ENCODE results near the gene HDDC3. TPM values are rescaled to one million over a fixed set of nuclear protein-coding genes. Genes with fewer than 3 reads are reported as not detected.
"Not testable (repeated sequence)": the region's sequence is repeated elsewhere in the genome, so short reads cannot be mapped to it uniquely, and the experiment has no call there.

The HDDC3 gene
- total and polyA plus RNA-seq, 2 donors, result 18.7 to 25.4 TPM

- no peaks in the 10 kb centered on the region for H3K27me3 ChIP-seq (ENCODE audit: control insufficient read depth in 2 of 2, insufficient read depth in 1 of 2, low read length in 1 of 2)
- H3K9me3 ChIP-seq (ENCODE audit: control insufficient read depth in 2 of 2, insufficient read depth in 1 of 2, low read length in 1 of 2), result no peaks in the 10 kb centered on the region
- H3K36me3 ChIP-seq (ENCODE audit: control insufficient read depth in 2 of 2, insufficient read depth in 2 of 2, low read length in 1 of 2), result peaks cover 82 to 83% of the 10 kb centered on the region in 2 donors
- no peak overlapping the region for H3K27ac ChIP-seq (ENCODE audit: low read depth in 1 of 2, low read length in 1 of 2)
- WGBS, result 97% methylated on average over 8 of the region's 8 CpGs
- H3K4me3 ChIP-seq (ENCODE audit: low read length in 2 of 2), result no peak overlapping the region
- peaks cover 0 to 8% of the 10 kb centered on the region in 2 donors for H3K4me1 ChIP-seq (ENCODE audit: control insufficient read depth in 2 of 2, insufficient read depth in 2 of 2, low read length in 2 of 2)
- DNase-seq (ENCODE audit: low read depth in 6 of 9, low spot score in 9 of 9), result no peak
Measured at GRCh38 chr15:90909976-90910375, 22.4 kb downstream of the HDDC3 start.

GRCh38 chr15:90909449-90909848, 22.9 kb downstream of the HDDC3 start:
- WGBS, result 98% methylated on average over 11 of the region's 11 CpGs
- H3K27ac ChIP-seq (ENCODE audit: low read depth in 1 of 2, low read length in 1 of 2); H3K27me3 ChIP-seq (ENCODE audit: control insufficient read depth in 2 of 2, insufficient read depth in 1 of 2, low read length in 1 of 2); H3K9me3 ChIP-seq (ENCODE audit: control insufficient read depth in 2 of 2, insufficient read depth in 1 of 2, low read length in 1 of 2); H3K4me3 ChIP-seq (ENCODE audit: low read length in 2 of 2); H3K4me1 ChIP-seq (ENCODE audit: control insufficient read depth in 2 of 2, insufficient read depth in 2 of 2, low read length in 2 of 2); DNase-seq (ENCODE audit: low read depth in 6 of 9, low spot score in 9 of 9): not testable (repeated sequence)
- H3K36me3 ChIP-seq (ENCODE audit: control insufficient read depth in 2 of 2, insufficient read depth in 2 of 2, low read length in 1 of 2), result peaks cover 80 to 83% of the 10 kb centered on the region in 2 donors

- WGBS, result 97% methylated on average over 9 of the region's 9 CpGs
- Histone ChIP-seq H3K27ac (ENCODE audit: low read depth in 1 of 2, low read length in 1 of 2) (no peak overlapping the region), H3K36me3 (ENCODE audit: control insufficient read depth in 2 of 2, insufficient read depth in 2 of 2, low read length in 1 of 2) (peaks cover 66 to 71% of the 10 kb centered on the region in 2 donors), H3K4me1 (ENCODE audit: control insufficient read depth in 2 of 2, insufficient read depth in 2 of 2, low read length in 2 of 2) (peaks cover 7 to 9% of the 10 kb centered on the region in 2 donors), H3K27me3 (ENCODE audit: control insufficient read depth in 2 of 2, insufficient read depth in 1 of 2, low read length in 1 of 2) (peaks cover 0 to 2% of the 10 kb centered on the region in 2 donors), H3K9me3 (ENCODE audit: control insufficient read depth in 2 of 2, insufficient read depth in 1 of 2, low read length in 1 of 2) (no peaks in the 10 kb centered on the region), H3K4me3 (ENCODE audit: low read length in 2 of 2) (no peak overlapping the region)
- DNase-seq (ENCODE audit: low read depth in 6 of 9, low spot score in 9 of 9), result no peak
Measured at GRCh38 chr15:90907838-90908507, 24.4 kb downstream of the HDDC3 start.

- 88% methylated on average over 15 of the region's 15 CpGs for WGBS
- DNase-seq (ENCODE audit: low read depth in 6 of 9, low spot score in 9 of 9), result no peak
Measured at GRCh38 chr15:90907051-90907660, 25.2 kb downstream of the HDDC3 start.

GRCh38 chr15:90906181-90906849, 26.0 kb downstream of the HDDC3 start:
- 98% methylated on average over 11 of the region's 11 CpGs for WGBS

More at GRCh38 chr15:90907051-90907660, 25.2 kb downstream of the HDDC3 start:
- H3K36me3 ChIP-seq (ENCODE audit: control insufficient read depth in 2 of 2, insufficient read depth in 2 of 2, low read length in 1 of 2), result peaks cover 59 to 63% of the 10 kb centered on the region in 2 donors
- H3K4me3 ChIP-seq (ENCODE audit: low read length in 2 of 2), result no peak overlapping the region
- peaks cover 7 to 10% of the 10 kb centered on the region in 2 donors for H3K4me1 ChIP-seq (ENCODE audit: control insufficient read depth in 2 of 2, insufficient read depth in 2 of 2, low read length in 2 of 2)
- H3K9me3 ChIP-seq (ENCODE audit: control insufficient read depth in 2 of 2, insufficient read depth in 1 of 2, low read length in 1 of 2), result no peaks in the 10 kb centered on the region
- peaks cover 0 to 2% of the 10 kb centered on the region in 2 donors for H3K27me3 ChIP-seq (ENCODE audit: control insufficient read depth in 2 of 2, insufficient read depth in 1 of 2, low read length in 1 of 2)
- no peak overlapping the region for H3K27ac ChIP-seq (ENCODE audit: low read depth in 1 of 2, low read length in 1 of 2)

GRCh38 chr15:90905306-90906180, 26.8 kb downstream of the HDDC3 start:
- Histone ChIP-seq H3K9me3 (ENCODE audit: control insufficient read depth in 2 of 2, insufficient read depth in 1 of 2, low read length in 1 of 2) (no peaks in the 10 kb centered on the region), H3K4me3 (ENCODE audit: low read length in 2 of 2) (no peak overlapping the region), H3K36me3 (ENCODE audit: control insufficient read depth in 2 of 2, insufficient read depth in 2 of 2, low read length in 1 of 2) (peaks cover 47% of the 10 kb centered on the region in 2 donors), H3K27ac (ENCODE audit: low read depth in 1 of 2, low read length in 1 of 2) (no peak overlapping the region), H3K4me1 (ENCODE audit: control insufficient read depth in 2 of 2, insufficient read depth in 2 of 2, low read length in 2 of 2) (peaks cover 7 to 15% of the 10 kb centered on the region in 2 donors), H3K27me3 (ENCODE audit: control insufficient read depth in 2 of 2, insufficient read depth in 1 of 2, low read length in 1 of 2) (peaks cover 0 to 2% of the 10 kb centered on the region in 2 donors)
- WGBS, result 95% methylated on average over 28 of the region's 28 CpGs
- no peak for DNase-seq (ENCODE audit: low read depth in 6 of 9, low spot score in 9 of 9)

More at GRCh38 chr15:90906181-90906849, 26.0 kb downstream of the HDDC3 start:
- peaks cover 7 to 15% of the 10 kb centered on the region in 2 donors for H3K4me1 ChIP-seq (ENCODE audit: control insufficient read depth in 2 of 2, insufficient read depth in 2 of 2, low read length in 2 of 2)
- no peak for DNase-seq (ENCODE audit: low read depth in 6 of 9, low spot score in 9 of 9)
- peaks cover 0 to 2% of the 10 kb centered on the region in 2 donors for H3K27me3 ChIP-seq (ENCODE audit: control insufficient read depth in 2 of 2, insufficient read depth in 1 of 2, low read length in 1 of 2)
- H3K36me3 ChIP-seq (ENCODE audit: control insufficient read depth in 2 of 2, insufficient read depth in 2 of 2, low read length in 1 of 2), result peaks cover 54 to 55% of the 10 kb centered on the region in 2 donors
- H3K4me3 ChIP-seq (ENCODE audit: low read length in 2 of 2), result no peak overlapping the region
- no peak overlapping the region for H3K27ac ChIP-seq (ENCODE audit: low read depth in 1 of 2, low read length in 1 of 2)
- H3K9me3 ChIP-seq (ENCODE audit: control insufficient read depth in 2 of 2, insufficient read depth in 1 of 2, low read length in 1 of 2), result no peaks in the 10 kb centered on the region

- Histone ChIP-seq H3K4me1 (ENCODE audit: control insufficient read depth in 2 of 2, insufficient read depth in 2 of 2, low read length in 2 of 2) (peaks cover 7 to 15% of the 10 kb centered on the region in 2 donors), H3K36me3 (ENCODE audit: control insufficient read depth in 2 of 2, insufficient read depth in 2 of 2, low read length in 1 of 2) (peaks cover 39 to 41% of the 10 kb centered on the region in 2 donors), H3K9me3 (ENCODE audit: control insufficient read depth in 2 of 2, insufficient read depth in 1 of 2, low read length in 1 of 2) (no peaks in the 10 kb centered on the region), H3K27me3 (ENCODE audit: control insufficient read depth in 2 of 2, insufficient read depth in 1 of 2, low read length in 1 of 2) (peaks cover 0 to 2% of the 10 kb centered on the region in 2 donors), H3K27ac (ENCODE audit: low read depth in 1 of 2, low read length in 1 of 2) (no peak overlapping the region), H3K4me3 (ENCODE audit: low read length in 2 of 2) (no peak overlapping the region)
- WGBS, result 96% methylated on average over 9 of the region's 9 CpGs
- no peak for DNase-seq (ENCODE audit: low read depth in 6 of 9, low spot score in 9 of 9)
Measured at GRCh38 chr15:90904746-90905145, 27.6 kb downstream of the HDDC3 start.

GRCh38 chr15:90903733-90904536, 28.4 kb downstream of the HDDC3 start:
- 86% methylated on average over 18 of the region's 18 CpGs for WGBS
- no peaks in the 10 kb centered on the region for H3K9me3 ChIP-seq (ENCODE audit: control insufficient read depth in 2 of 2, insufficient read depth in 1 of 2, low read length in 1 of 2)
- peaks cover 0 to 2% of the 10 kb centered on the region in 2 donors for H3K27me3 ChIP-seq (ENCODE audit: control insufficient read depth in 2 of 2, insufficient read depth in 1 of 2, low read length in 1 of 2)
- DNase-seq (ENCODE audit: low read depth in 6 of 9, low spot score in 9 of 9), result peak in 1 of 9 donors; percentile 26
- H3K27ac ChIP-seq (ENCODE audit: low read depth in 1 of 2, low read length in 1 of 2), result peak overlapping the region in 1 of 2 donors; percentile 88
- H3K4me3 ChIP-seq (ENCODE audit: low read length in 2 of 2), result peak overlapping the region; percentile 70 to 77
- H3K4me1 ChIP-seq (ENCODE audit: control insufficient read depth in 2 of 2, insufficient read depth in 2 of 2, low read length in 2 of 2), result peaks cover 7 to 15% of the 10 kb centered on the region in 2 donors
- H3K36me3 ChIP-seq (ENCODE audit: control insufficient read depth in 2 of 2, insufficient read depth in 2 of 2, low read length in 1 of 2), result peaks cover 34 to 35% of the 10 kb centered on the region in 2 donors
